ENCODE results near the gene MED1. TPM values are rescaled to one million over a fixed set of nuclear protein-coding genes. Genes with fewer than 3 reads are reported as not detected.
"Not testable (repeated sequence)": the region's sequence is repeated elsewhere in the genome, so short reads cannot be mapped to it uniquely, and the experiment has no call there.

Gene MED1
- total RNA-seq, 1 donor from 2014 or later, result 21.6 TPM

GRCh38 chr17:39483506-39483905 is 32.4 kb upstream of the MED1 start:
- no peaks in the 10 kb centered on the region for H3K27me3 ChIP-seq (ENCODE audit: control insufficient read depth, insufficient read depth, low read length)
- H3K36me3 ChIP-seq (ENCODE audit: control insufficient read depth, insufficient read depth, low read length), result peaks cover 4% of the 10 kb centered on the region
- DNase-seq (ENCODE audit: low read depth) (no peak), FAIRE-seq (no peak)
- no peak for TF ChIP-seq CTCF (IDR thresholded peaks at IDR 0.05; ENCODE audit: insufficient read depth, low read length, severe bottlenecking)
- H3K4me3 ChIP-seq (ENCODE audit: low read depth, low read length), result no peak overlapping the region

- peak; percentile 17 for DNase-seq (ENCODE audit: low read depth)
- H3K27me3 ChIP-seq (ENCODE audit: control insufficient read depth, insufficient read depth, low read length); FAIRE-seq; H3K4me3 ChIP-seq (ENCODE audit: low read depth, low read length); H3K36me3 ChIP-seq (ENCODE audit: control insufficient read depth, insufficient read depth, low read length): not testable (repeated sequence)
Measured at GRCh38 chr17:39479631-39480030, 28.6 kb upstream of the MED1 start.

GRCh38 chr17:39473310-39473709 is 22.2 kb upstream of the MED1 start:
- no peak for TF ChIP-seq CTCF (IDR thresholded peaks at IDR 0.05; ENCODE audit: insufficient read depth, low read length, severe bottlenecking)
- DNase-seq (ENCODE audit: low read depth) (no peak), FAIRE-seq (no peak)
- Histone ChIP-seq H3K27me3 (ENCODE audit: control insufficient read depth, insufficient read depth, low read length) (no peaks in the 10 kb centered on the region), H3K4me3 (ENCODE audit: low read depth, low read length) (no peak overlapping the region), H3K36me3 (ENCODE audit: control insufficient read depth, insufficient read depth, low read length) (peaks cover 10% of the 10 kb centered on the region)

GRCh38 chr17:39468610-39469009 is 17.5 kb upstream of the MED1 start:
- not testable (repeated sequence) for DNase-seq (ENCODE audit: low read depth); H3K36me3 ChIP-seq (ENCODE audit: control insufficient read depth, insufficient read depth, low read length); H3K4me3 ChIP-seq (ENCODE audit: low read depth, low read length); H3K27me3 ChIP-seq (ENCODE audit: control insufficient read depth, insufficient read depth, low read length); FAIRE-seq

- not testable (repeated sequence) for H3K36me3 ChIP-seq (ENCODE audit: control insufficient read depth, insufficient read depth, low read length); H3K27me3 ChIP-seq (ENCODE audit: control insufficient read depth, insufficient read depth, low read length); DNase-seq (ENCODE audit: low read depth); FAIRE-seq; H3K4me3 ChIP-seq (ENCODE audit: low read depth, low read length)
Measured at GRCh38 chr17:39464639-39465181, 13.6 kb upstream of the MED1 start.

- no peak for TF ChIP-seq CTCF (IDR thresholded peaks at IDR 0.05; ENCODE audit: insufficient read depth, low read length, severe bottlenecking)
- Histone ChIP-seq H3K27me3 (ENCODE audit: control insufficient read depth, insufficient read depth, low read length) (no peaks in the 10 kb centered on the region), H3K36me3 (ENCODE audit: control insufficient read depth, insufficient read depth, low read length) (no peaks in the 10 kb centered on the region), H3K4me3 (ENCODE audit: low read depth, low read length) (peak overlapping the region; percentile 82)
- peak; percentile 7 for DNase-seq (ENCODE audit: low read depth)
- FAIRE-seq, result no peak
Measured at GRCh38 chr17:39462631-39463375, 11.7 kb upstream of the MED1 start.

GRCh38 chr17:39461926-39462569 is 11.0 kb upstream of the MED1 start:
- FAIRE-seq (no peak), DNase-seq (ENCODE audit: low read depth) (peak; percentile 42)
- Histone ChIP-seq H3K36me3 (ENCODE audit: control insufficient read depth, insufficient read depth, low read length) (no peaks in the 10 kb centered on the region), H3K4me3 (ENCODE audit: low read depth, low read length) (peak overlapping the region; percentile 82), H3K27me3 (ENCODE audit: control insufficient read depth, insufficient read depth, low read length) (no peaks in the 10 kb centered on the region)
- TF ChIP-seq CTCF (IDR thresholded peaks at IDR 0.05; ENCODE audit: insufficient read depth, low read length, severe bottlenecking), result no peak

Measured in bronchial epithelial cell (primary cell).